ENCODE measurements around the gene JAK3.
A peak's percentile ranks its signal among the peaks of the same experiment; 100 is the strongest.
"Not testable (repeated sequence)": the region's sequence is repeated elsewhere in the genome, so short reads cannot be mapped to it uniquely, and the experiment has no call there.

Gene JAK3

DNA sequence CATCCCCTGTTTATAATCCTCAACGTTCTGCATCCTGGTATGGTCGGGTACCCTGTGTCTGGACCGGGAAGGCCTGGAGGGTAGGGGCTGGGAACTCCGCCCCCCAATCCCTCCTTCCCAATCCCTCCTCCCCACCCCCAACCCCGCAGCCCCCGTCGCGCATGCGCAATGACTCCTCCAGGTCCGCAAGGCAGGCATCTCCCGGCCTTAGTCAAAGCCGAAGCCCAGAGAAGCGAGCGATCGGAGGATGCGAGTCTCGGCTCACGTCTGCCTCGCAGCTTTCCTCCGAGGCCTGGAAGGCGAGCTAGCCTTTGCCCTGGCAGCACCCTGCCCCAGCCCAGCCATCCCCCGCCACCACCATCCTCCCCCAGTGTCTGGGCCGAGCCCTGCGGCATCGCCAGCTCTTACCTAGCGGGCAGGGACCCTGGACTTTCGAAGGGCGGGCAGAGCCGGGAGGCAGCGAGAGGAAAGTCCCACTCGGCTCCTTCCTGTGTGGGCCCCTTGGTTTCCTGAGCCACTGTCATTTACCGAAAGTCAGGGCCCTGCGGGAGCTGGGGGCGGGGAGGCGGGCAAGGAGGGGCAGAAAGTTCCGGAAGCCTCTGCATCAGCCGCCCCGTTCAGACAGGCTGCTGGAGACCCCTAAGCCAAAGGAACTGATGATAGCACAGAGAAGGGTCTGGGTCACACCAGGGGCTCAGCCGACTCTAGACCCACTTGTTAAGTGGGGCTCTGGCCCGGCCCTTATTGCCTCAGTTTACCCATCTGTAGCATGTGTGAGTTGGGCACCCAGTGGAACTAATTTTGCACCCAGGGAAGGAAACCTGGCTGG is at the start of gene JAK3:
Gene JAK3 (minus strand): TSS at position 445 of the 829 bp plus-strand sequence. CDS start 3,565 bp downstream, outside the sequence.
- DNase-seq, result peak; percentile 93

DNA sequence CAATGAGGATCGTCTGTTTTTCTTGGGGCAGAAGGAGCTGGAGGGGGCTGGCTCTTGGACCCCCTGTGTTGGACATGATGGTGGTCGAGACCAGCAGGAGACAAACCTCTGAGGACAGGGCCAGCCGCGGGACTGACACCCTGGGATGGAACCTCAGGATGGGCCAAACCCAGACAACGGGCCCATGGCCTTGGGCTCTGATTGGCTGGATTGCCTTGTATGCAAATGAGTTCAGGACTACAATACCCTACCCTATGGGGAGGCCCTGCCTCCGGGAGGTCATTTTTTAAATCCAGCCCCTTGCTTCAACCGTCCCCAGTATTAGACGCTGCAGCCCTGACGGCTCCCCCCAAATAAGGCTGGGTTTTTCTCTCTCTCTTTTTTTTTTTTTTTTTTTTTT is 46.0 kb upstream of the JAK3 start:
- DNase-seq, result no peak

DNA sequence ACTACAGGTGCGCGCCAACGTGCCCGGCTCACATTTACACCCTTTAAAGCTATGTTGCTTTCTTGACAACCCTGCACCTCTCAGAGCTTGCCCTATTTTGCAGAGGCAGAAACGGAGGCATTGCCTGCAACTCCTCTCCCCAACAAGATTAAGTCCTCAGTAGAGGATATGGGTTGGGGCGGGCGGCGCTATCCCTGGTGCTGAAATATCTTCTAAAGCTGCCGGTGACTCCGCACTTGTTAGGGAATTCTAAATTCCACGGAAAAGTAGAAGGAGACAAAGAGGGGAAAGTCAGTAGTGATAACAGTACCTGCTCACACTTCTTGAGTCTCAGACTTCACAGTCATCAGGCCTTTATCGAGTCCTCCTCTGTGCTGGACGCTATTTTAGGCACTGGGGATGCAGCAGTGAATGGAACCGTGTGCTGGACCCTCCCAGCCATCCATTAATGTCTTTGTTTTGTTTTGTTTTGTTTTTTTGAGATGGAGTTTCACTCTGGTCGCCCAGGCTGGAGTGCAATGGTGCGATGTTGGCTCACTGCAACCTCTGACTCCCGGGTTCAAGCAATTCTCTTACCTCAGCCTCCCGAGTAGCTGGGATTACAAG is 41.9 kb upstream of the JAK3 start:
- peak; percentile 6 for DNase-seq

GRCh38 chr19:17888260-17888659 is 40.5 kb upstream of the JAK3 start:
- DNase-seq, result no peak

- not testable (repeated sequence) for DNase-seq
These were observed 39.4 kb upstream of the JAK3 start for GRCh38 chr19:17887221-17887620.

- DNase-seq, result no peak
These were observed 38.7 kb upstream of the JAK3 start for GRCh38 chr19:17886515-17886914.

GRCh38 chr19:17883627-17884410 is 36.0 kb upstream of the JAK3 start:
- DNase-seq, result no peak

GRCh38 chr19:17881701-17882100 is 33.9 kb upstream of the JAK3 start:
- no peak for DNase-seq

DNA sequence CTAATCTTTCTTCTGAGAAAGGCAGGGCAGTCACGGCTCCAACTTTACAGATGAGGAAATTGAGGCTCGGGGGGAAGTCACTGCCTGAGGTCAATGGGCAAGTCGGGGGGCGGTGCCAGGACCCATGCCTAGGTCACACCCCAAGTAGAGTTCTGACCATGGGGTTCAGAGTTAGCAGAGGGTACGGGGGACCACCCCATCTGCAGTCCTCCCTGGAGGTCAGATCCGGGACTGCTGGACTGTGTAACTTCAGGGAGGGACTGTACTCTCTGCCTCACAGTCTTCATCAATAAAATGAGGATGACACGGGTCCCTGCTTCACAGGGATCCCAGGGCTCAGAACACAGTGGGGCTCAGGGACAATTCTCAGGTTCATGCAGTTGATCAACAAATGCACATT is 31.7 kb upstream of the JAK3 start:
- no peak for DNase-seq

DNA sequence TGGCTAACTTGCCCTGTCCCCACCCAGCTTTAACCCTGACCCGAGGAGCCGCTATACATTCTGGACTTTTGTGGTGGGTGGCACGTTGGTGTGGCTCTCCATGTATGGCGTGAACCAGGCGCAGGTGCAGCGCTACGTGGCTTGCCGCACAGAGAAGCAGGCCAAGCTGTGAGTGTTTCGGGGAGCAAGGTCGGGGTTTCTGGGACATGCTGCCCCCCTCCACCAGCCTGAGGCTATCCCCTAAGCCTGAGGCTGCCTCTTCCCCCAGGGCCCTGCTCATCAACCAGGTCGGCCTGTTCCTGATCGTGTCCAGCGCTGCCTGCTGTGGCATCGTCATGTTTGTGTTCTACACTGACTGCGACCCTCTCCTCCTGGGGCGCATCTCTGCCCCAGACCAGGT is 29.9 kb upstream of the JAK3 start:
- DNase-seq, result no peak

- no peak for DNase-seq
These were observed 27.0 kb upstream of the JAK3 start for GRCh38 chr19:17874758-17875135.

- DNase-seq, result peak; percentile 82
These were observed 26.3 kb upstream of the JAK3 start for GRCh38 chr19:17873786-17874757.

DNA sequence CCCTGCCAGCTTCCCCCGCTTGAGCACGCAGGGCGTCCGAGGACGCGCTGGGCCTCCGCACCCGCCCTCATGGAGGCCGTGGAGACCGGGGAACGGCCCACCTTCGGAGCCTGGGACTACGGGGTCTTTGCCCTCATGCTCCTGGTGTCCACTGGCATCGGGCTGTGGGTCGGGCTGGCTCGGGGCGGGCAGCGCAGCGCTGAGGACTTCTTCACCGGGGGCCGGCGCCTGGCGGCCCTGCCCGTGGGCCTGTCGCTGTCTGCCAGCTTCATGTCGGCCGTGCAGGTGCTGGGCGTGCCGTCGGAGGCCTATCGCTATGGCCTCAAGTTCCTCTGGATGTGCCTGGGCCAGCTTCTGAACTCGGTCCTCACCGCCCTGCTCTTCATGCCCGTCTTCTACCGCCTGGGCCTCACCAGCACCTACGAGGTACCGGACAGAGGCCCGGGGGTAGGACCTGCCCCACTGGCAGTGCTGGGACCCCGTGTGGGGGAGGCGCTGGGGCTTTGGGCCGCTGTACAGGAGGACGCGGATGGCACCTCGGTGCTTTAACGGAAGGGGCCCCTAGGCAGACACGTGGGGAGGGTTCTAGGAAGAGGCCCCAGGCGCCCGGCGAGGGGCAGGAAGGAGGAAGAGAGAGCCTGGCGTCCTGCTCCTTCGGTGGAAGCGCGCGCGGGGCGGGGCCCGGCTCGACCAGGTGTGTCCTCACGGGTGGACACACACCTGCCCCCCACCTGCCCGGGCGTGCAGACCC is 24.6 kb upstream of the JAK3 start:
- DNase-seq, result peak; percentile 78

DNA sequence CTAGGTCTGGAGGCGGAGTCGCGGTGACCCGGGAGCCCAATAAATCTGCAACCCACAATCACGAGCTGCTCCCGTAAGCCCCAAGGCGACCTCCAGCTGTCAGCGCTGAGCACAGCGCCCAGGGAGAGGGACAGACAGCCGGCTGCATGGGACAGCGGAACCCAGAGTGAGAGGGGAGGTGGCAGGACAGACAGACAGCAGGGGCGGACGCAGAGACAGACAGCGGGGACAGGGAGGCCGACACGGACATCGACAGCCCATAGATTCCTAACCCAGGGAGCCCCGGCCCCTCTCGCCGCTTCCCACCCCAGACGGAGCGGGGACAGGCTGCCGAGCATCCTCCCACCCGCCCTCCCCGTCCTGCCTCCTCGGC is 24.1 kb upstream of the JAK3 start, which contains the start of gene SLC5A5:
Gene SLC5A5 (plus strand): TSS at position 68 of the 373 bp plus-strand sequence. CDS start 375 bp downstream, outside the sequence.
- DNase-seq, result peak; percentile 47

- DNase-seq, result peak; percentile 26
These were observed 23.5 kb upstream of the JAK3 start for GRCh38 chr19:17871032-17871877.

- DNase-seq, result no peak
These were observed 21.4 kb upstream of the JAK3 start for GRCh38 chr19:17869114-17869608.

GRCh38 chr19:17868669-17869068 is 20.9 kb upstream of the JAK3 start:
- DNase-seq, result no peak

- DNase-seq, result peak; percentile 28
These were observed 19.2 kb upstream of the JAK3 start for GRCh38 chr19:17866964-17867486.

GRCh38 chr19:17866312-17866963 is 18.7 kb upstream of the JAK3 start:
- DNase-seq, result peak; percentile 41

All from stimulated activated CD4-positive, alpha-beta T cell treated with anti-CD3 and anti-CD28 coated beads, Interleukin-15, amount 100 ng/mL, for 24 hours (primary cell).